Astrocyte of the cerebellum (primary cell): ENCODE data around the gene RHCG.

ENCODE experiments used
- DNase-seq: peaks from one replicate; pipeline ENCODE4 v3.0.0-alpha.2; 2011; ENCODE audit warnings: low read depth
- H3K4me3 ChIP-seq: 2 replicates; pipeline ENCODE4 v1.5.1; 2011; ENCODE audit warnings: mild to moderate bottlenecking, low read depth, low read length, moderate library complexity
- CTCF ChIP-seq: IDR thresholded peaks from 2 replicates; pipeline ENCODE4 v1.5.1; 2012; ENCODE audit warnings: low read length, low read depth, moderate library complexity, mild to moderate bottlenecking; ENCODE audit errors: missing control alignments
- in situ Hi-C: cut with HindIII; loops from 2 replicates; pipeline ENCODE4 v1.10.0; 2017; ENCODE audit warnings: low sequenced_read_pairs

Gene RHCG

GRCh38 chr15:89435362-89435761 lies 61.0 kb downstream of the RHCG start:
- DNase-seq = no peak
- no peak for TF ChIP-seq CTCF
- no peak overlapping the region for H3K4me3 ChIP-seq
- in situ Hi-C loops = loop anchor here (5.0 kb wide), 1 partner anchor 78 kb away; no protein-coding TSS in a partner anchor

GRCh38 chr15:89433686-89434085 lies 62.7 kb downstream of the RHCG start:
- no peak for DNase-seq
- no peak overlapping the region for H3K4me3 ChIP-seq
- TF ChIP-seq CTCF = no peak
- in situ Hi-C loops = no loop called here

GRCh38 chr15:89430530-89431341 lies 65.6 kb downstream of the RHCG start:
- TF ChIP-seq CTCF = peak; percentile 92
- in situ Hi-C loops = no loop called here
- peak overlapping the region; percentile 32 for H3K4me3 ChIP-seq
- peak; percentile 19 for DNase-seq

- DNase-seq = no peak
- in situ Hi-C loops = no loop called here
- no peak overlapping the region for H3K4me3 ChIP-seq
- TF ChIP-seq CTCF = no peak
Measured at GRCh38 chr15:89429986-89430385, 66.4 kb downstream of the RHCG start.

GRCh38 chr15:89429023-89429422 lies 67.4 kb downstream of the RHCG start:
- no peak for DNase-seq
- in situ Hi-C loops = no loop called here
- no peak for TF ChIP-seq CTCF
- no peak overlapping the region for H3K4me3 ChIP-seq

- no peak for TF ChIP-seq CTCF
- no peak for DNase-seq
- no peak overlapping the region for H3K4me3 ChIP-seq
- in situ Hi-C loops = no loop called here
Measured at GRCh38 chr15:89428246-89428645, 68.1 kb downstream of the RHCG start.
